GM18499 (cell line): ENCODE measurements around the gene ARHGAP21.

Experiments used
- ATAC-seq: cut with Tn5 transposase; IDR thresholded peaks from one replicate; pipeline ENCODE4 v1.9.1; 2021; ENCODE audit warnings: moderate number of reproducible peaks; ENCODE audit not compliant: insufficient read depth, unreplicated experiment

Gene ARHGAP21

GRCh38 chr10:24550680-24551079 is 173.0 kb downstream of the ARHGAP21 start:
- no peak for ATAC-seq

- ATAC-seq: no peak
Observed at GRCh38 chr10:24545585-24545984, 178.1 kb downstream of the ARHGAP21 start.

DNA sequence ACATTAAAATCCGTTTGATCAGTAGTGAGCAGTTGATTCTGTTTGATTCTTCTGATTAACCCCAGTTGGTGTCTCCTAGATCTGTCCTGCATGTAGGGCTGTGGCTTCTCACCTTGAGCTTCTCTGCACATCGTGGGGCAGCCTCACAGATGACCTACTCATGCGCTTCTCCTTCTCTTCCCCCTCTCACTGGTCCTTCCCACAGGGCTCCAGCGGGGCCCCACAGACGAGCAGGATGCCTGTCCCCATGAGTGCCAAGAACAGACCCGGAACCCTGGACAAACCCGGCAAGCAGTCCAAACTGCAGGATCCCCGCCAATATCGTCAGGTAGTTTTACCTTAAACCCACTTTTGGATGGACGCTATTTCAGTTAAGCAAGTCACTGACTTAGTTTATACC is 178.9 kb downstream of the ARHGAP21 start:
- ATAC-seq: no peak

DNA sequence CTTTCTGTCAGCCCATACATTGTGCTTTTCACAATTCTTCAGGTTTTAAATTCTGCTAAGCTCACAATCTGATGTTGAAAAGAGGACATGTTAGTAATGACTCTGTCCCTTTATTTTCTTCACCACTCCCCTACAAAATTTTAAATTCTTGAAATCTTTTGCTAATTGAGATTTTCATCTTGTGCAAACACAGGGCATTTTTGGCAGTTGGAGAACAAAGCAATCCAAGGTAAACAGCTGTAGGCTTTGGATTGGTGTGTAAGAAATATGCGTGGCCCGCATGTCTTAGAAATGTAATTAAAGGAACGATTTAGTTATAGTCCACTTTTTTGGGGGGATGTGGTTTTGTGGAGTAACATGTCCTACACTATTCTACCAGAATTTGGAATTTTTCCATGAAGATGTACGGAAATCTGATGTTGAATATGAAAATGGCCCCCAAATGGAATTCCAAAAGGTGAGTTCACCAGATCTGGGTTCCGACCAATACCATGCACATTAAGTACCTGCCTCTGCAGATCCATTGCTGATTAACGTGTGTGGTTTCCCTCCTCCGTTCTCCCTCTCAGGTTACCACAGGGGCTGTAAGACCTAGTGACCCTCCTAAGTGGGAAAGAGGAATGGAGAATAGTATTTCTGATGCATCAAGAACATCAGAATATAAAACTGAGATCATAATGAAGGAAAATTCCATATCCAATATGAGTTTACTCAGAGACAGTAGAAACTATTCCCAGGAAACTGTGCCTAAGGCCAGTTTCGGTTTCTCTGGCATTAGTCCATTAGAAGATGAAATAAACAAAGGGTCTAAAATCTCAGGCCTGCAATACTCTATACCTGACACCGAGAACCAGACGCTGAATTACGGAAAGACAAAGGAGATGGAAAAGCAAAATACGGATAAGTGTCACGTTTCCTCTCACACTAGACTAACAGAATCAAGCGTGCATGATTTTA is 181.1 kb downstream of the ARHGAP21 start:
- no peak for ATAC-seq

GRCh38 chr10:24541239-24541753 is 182.4 kb downstream of the ARHGAP21 start:
- no peak for ATAC-seq

- no peak for ATAC-seq
Observed at GRCh38 chr10:24536636-24537035, 187.1 kb downstream of the ARHGAP21 start.

DNA sequence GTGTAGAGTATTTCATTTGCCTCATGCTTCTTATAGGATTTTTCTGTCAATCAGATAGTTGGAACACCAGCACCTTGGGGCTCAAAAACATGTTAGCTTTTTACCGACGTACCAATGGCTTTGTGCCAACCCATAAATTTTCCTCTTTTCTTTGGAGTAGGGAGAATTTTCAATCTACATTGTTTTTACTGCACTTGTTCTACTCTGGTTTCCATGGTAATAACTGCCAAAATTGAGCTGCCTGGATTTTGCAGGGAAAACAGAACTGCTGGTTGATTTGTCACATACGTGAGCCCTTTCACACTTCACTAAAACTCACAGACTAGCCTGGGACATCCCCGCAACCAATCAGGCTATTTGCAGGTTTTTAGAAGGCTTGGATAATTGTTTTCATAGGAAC is 189.7 kb downstream of the ARHGAP21 start:
- ATAC-seq: no peak
